ENCODE data around the gene LNPEP.

Gene LNPEP

GRCh38 chr5:97009921-97010320 is 74.0 kb downstream of the LNPEP start:
- no peaks in the 10 kb centered on the region for H3K27me3 ChIP-seq (replicated peaks; ENCODE audit: control insufficient read depth, insufficient read depth, low read length, poor library complexity, severe bottlenecking)
- DNase-seq = no peak
- no peaks in the 10 kb centered on the region for H3K9me3 ChIP-seq (ENCODE audit: control insufficient read depth, low read length)
- H3K4me1 ChIP-seq (ENCODE audit: control insufficient read depth, insufficient read depth, low read length, poor library complexity, severe bottlenecking) = peaks cover 6% of the 10 kb centered on the region
- H3K27ac ChIP-seq (ENCODE audit: insufficient read depth, low read length, poor library complexity, severe bottlenecking) = no peak overlapping the region
- peaks cover 28% of the 10 kb centered on the region for H3K36me3 ChIP-seq (ENCODE audit: control insufficient read depth, insufficient read depth, low read length)
- H3K4me3 ChIP-seq (ENCODE audit: insufficient read depth, low read depth, low read length, poor library complexity, severe bottlenecking) = no peak overlapping the region

DNA sequence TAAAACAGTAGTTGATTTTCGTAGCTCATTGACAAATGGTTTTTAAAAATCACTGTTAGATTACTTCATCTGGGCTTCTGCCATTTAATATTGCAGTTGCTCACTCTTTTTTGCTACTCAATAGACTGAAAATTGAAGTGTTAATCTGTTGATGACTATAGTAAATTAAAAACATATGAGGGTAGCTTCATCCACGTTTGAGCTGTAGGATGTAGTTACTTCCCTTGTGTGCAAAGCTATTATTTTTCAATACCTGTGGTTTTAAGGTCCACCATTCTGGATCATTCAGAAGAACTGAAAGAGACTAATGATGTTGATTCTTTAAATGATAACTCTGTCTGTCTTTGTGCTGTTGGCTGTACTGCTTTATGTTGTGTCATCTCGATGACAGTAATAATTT is 74.7 kb downstream of the LNPEP start:
- Histone ChIP-seq H3K27me3 (replicated peaks; ENCODE audit: control insufficient read depth, insufficient read depth, low read length, poor library complexity, severe bottlenecking) (no peaks in the 10 kb centered on the region), H3K4me3 (ENCODE audit: insufficient read depth, low read depth, low read length, poor library complexity, severe bottlenecking) (no peak overlapping the region), H3K27ac (ENCODE audit: insufficient read depth, low read length, poor library complexity, severe bottlenecking) (no peak overlapping the region), H3K36me3 (ENCODE audit: control insufficient read depth, insufficient read depth, low read length) (peaks cover 35% of the 10 kb centered on the region), H3K4me1 (ENCODE audit: control insufficient read depth, insufficient read depth, low read length, poor library complexity, severe bottlenecking) (peaks cover 6% of the 10 kb centered on the region), H3K9me3 (ENCODE audit: control insufficient read depth, low read length) (no peaks in the 10 kb centered on the region)
- no peak for DNase-seq

GRCh38 chr5:97011567-97011966 is 75.7 kb downstream of the LNPEP start:
- Histone ChIP-seq H3K27ac (ENCODE audit: insufficient read depth, low read length, poor library complexity, severe bottlenecking) (no peak overlapping the region), H3K9me3 (ENCODE audit: control insufficient read depth, low read length) (no peaks in the 10 kb centered on the region), H3K36me3 (ENCODE audit: control insufficient read depth, insufficient read depth, low read length) (peaks cover 39% of the 10 kb centered on the region), H3K27me3 (replicated peaks; ENCODE audit: control insufficient read depth, insufficient read depth, low read length, poor library complexity, severe bottlenecking) (no peaks in the 10 kb centered on the region), H3K4me3 (ENCODE audit: insufficient read depth, low read depth, low read length, poor library complexity, severe bottlenecking) (no peak overlapping the region), H3K4me1 (ENCODE audit: control insufficient read depth, insufficient read depth, low read length, poor library complexity, severe bottlenecking) (peaks cover 6% of the 10 kb centered on the region)
- DNase-seq = no peak

GRCh38 chr5:97019435-97020117 is 83.7 kb downstream of the LNPEP start:
- no peak overlapping the region for H3K27ac ChIP-seq (ENCODE audit: insufficient read depth, low read length, poor library complexity, severe bottlenecking)
- no peaks in the 10 kb centered on the region for H3K9me3 ChIP-seq (ENCODE audit: control insufficient read depth, low read length)
- H3K4me3 ChIP-seq (ENCODE audit: insufficient read depth, low read depth, low read length, poor library complexity, severe bottlenecking) = no peak overlapping the region
- H3K27me3 ChIP-seq (replicated peaks; ENCODE audit: control insufficient read depth, insufficient read depth, low read length, poor library complexity, severe bottlenecking) = no peaks in the 10 kb centered on the region
- H3K4me1 ChIP-seq (ENCODE audit: control insufficient read depth, insufficient read depth, low read length, poor library complexity, severe bottlenecking) = no peaks in the 10 kb centered on the region
- peaks cover 74% of the 10 kb centered on the region for H3K36me3 ChIP-seq (ENCODE audit: control insufficient read depth, insufficient read depth, low read length)
- no peak for DNase-seq

GRCh38 chr5:97021416-97021815 is 85.5 kb downstream of the LNPEP start:
- peaks cover 73% of the 10 kb centered on the region for H3K36me3 ChIP-seq (ENCODE audit: control insufficient read depth, insufficient read depth, low read length)
- no peaks in the 10 kb centered on the region for H3K9me3 ChIP-seq (ENCODE audit: control insufficient read depth, low read length)
- no peak overlapping the region for H3K4me3 ChIP-seq (ENCODE audit: insufficient read depth, low read depth, low read length, poor library complexity, severe bottlenecking)
- no peaks in the 10 kb centered on the region for H3K27me3 ChIP-seq (replicated peaks; ENCODE audit: control insufficient read depth, insufficient read depth, low read length, poor library complexity, severe bottlenecking)
- no peak for DNase-seq
- no peaks in the 10 kb centered on the region for H3K4me1 ChIP-seq (ENCODE audit: control insufficient read depth, insufficient read depth, low read length, poor library complexity, severe bottlenecking)
- H3K27ac ChIP-seq (ENCODE audit: insufficient read depth, low read length, poor library complexity, severe bottlenecking) = no peak overlapping the region

GRCh38 chr5:97022898-97023297 is 87.0 kb downstream of the LNPEP start:
- no peak overlapping the region for H3K27ac ChIP-seq (ENCODE audit: insufficient read depth, low read length, poor library complexity, severe bottlenecking)
- no peaks in the 10 kb centered on the region for H3K4me1 ChIP-seq (ENCODE audit: control insufficient read depth, insufficient read depth, low read length, poor library complexity, severe bottlenecking)
- no peaks in the 10 kb centered on the region for H3K27me3 ChIP-seq (replicated peaks; ENCODE audit: control insufficient read depth, insufficient read depth, low read length, poor library complexity, severe bottlenecking)
- H3K4me3 ChIP-seq (ENCODE audit: insufficient read depth, low read depth, low read length, poor library complexity, severe bottlenecking) = no peak overlapping the region
- no peaks in the 10 kb centered on the region for H3K9me3 ChIP-seq (ENCODE audit: control insufficient read depth, low read length)
- peaks cover 76% of the 10 kb centered on the region for H3K36me3 ChIP-seq (ENCODE audit: control insufficient read depth, insufficient read depth, low read length)
- DNase-seq = no peak

DNA sequence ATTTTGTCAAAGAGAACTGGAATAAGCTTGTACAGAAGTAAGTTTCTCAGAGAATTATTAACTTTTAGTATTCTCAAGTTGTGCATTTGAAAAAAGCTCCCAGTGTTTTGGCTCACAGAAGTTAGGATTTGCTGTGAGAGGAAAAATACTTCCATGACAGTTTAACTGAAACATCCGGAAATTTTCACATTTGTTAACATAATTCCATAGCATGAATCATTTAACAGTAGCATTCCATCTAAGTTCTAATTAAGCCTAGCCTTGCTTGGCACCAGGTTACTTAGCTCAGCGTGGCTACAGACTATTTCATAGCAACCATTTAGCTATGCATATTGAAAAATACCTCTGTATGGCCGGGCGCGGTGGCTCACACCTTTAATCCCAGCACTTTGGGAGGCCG is 90.8 kb downstream of the LNPEP start:
- H3K9me3 ChIP-seq (ENCODE audit: control insufficient read depth, low read length) = no peaks in the 10 kb centered on the region
- no peaks in the 10 kb centered on the region for H3K27me3 ChIP-seq (replicated peaks; ENCODE audit: control insufficient read depth, insufficient read depth, low read length, poor library complexity, severe bottlenecking)
- H3K36me3 ChIP-seq (ENCODE audit: control insufficient read depth, insufficient read depth, low read length) = peaks cover 85% of the 10 kb centered on the region
- no peak for DNase-seq
- H3K27ac ChIP-seq (ENCODE audit: insufficient read depth, low read length, poor library complexity, severe bottlenecking) = no peak overlapping the region
- no peak overlapping the region for H3K4me3 ChIP-seq (ENCODE audit: insufficient read depth, low read depth, low read length, poor library complexity, severe bottlenecking)
- no peaks in the 10 kb centered on the region for H3K4me1 ChIP-seq (ENCODE audit: control insufficient read depth, insufficient read depth, low read length, poor library complexity, severe bottlenecking)

DNA sequence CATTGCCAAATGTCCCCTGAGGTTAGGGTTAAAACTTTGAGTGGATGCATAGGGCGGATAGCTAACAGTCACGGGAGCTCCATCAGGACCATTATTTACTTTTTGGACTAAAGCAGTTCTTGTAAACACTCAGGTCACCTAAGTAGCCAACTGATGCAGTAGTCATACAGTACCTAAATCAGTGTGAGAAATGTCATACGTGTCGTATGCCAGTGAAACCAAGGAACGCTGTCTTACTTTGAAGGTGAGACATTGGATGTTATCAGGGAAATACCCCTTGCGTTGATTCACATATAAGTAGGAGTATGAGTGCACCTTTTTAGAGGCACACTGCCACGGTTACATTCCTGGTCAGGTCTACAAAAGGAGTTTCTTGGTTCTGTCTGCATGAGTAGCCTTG is 101.9 kb downstream of the LNPEP start:
- Histone ChIP-seq H3K4me3 (ENCODE audit: insufficient read depth, low read depth, low read length, poor library complexity, severe bottlenecking) (no peak overlapping the region), H3K36me3 (ENCODE audit: control insufficient read depth, insufficient read depth, low read length) (peaks cover 28% of the 10 kb centered on the region), H3K4me1 (ENCODE audit: control insufficient read depth, insufficient read depth, low read length, poor library complexity, severe bottlenecking) (no peaks in the 10 kb centered on the region), H3K27me3 (replicated peaks; ENCODE audit: control insufficient read depth, insufficient read depth, low read length, poor library complexity, severe bottlenecking) (no peaks in the 10 kb centered on the region), H3K9me3 (ENCODE audit: control insufficient read depth, low read length) (no peaks in the 10 kb centered on the region), H3K27ac (ENCODE audit: insufficient read depth, low read length, poor library complexity, severe bottlenecking) (no peak overlapping the region)
- no peak for DNase-seq

DNA sequence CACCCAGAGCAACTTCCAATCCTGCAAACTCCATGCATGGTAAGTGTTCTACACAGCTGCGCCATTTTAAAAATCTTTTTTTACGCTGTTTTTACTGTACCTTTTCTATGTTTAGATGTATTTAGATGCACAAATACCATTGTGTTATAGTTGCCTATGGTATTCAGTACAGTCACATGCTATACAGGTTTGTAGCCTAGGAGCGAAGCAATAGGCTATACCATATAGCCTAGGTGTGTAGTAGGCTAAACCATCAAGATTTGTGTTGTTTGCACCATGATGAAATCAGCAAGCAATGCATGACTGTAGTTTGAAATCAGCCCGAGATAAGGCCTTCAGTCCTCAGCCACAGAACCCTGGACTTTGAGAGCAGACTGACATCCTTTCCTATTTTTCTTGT is 105.4 kb downstream of the LNPEP start:
- no peak overlapping the region for H3K27ac ChIP-seq (ENCODE audit: insufficient read depth, low read length, poor library complexity, severe bottlenecking)
- no peaks in the 10 kb centered on the region for H3K9me3 ChIP-seq (ENCODE audit: control insufficient read depth, low read length)
- DNase-seq = no peak
- no peaks in the 10 kb centered on the region for H3K4me1 ChIP-seq (ENCODE audit: control insufficient read depth, insufficient read depth, low read length, poor library complexity, severe bottlenecking)
- H3K27me3 ChIP-seq (replicated peaks; ENCODE audit: control insufficient read depth, insufficient read depth, low read length, poor library complexity, severe bottlenecking) = no peaks in the 10 kb centered on the region
- H3K36me3 ChIP-seq (ENCODE audit: control insufficient read depth, insufficient read depth, low read length) = peaks cover 8% of the 10 kb centered on the region
- H3K4me3 ChIP-seq (ENCODE audit: insufficient read depth, low read depth, low read length, poor library complexity, severe bottlenecking) = no peak overlapping the region

- Histone ChIP-seq H3K4me1 (ENCODE audit: control insufficient read depth, insufficient read depth, low read length, poor library complexity, severe bottlenecking) (no peaks in the 10 kb centered on the region), H3K27ac (ENCODE audit: insufficient read depth, low read length, poor library complexity, severe bottlenecking) (no peak overlapping the region), H3K36me3 (ENCODE audit: control insufficient read depth, insufficient read depth, low read length) (no peaks in the 10 kb centered on the region), H3K9me3 (ENCODE audit: control insufficient read depth, low read length) (no peaks in the 10 kb centered on the region), H3K4me3 (ENCODE audit: insufficient read depth, low read depth, low read length, poor library complexity, severe bottlenecking) (no peak overlapping the region), H3K27me3 (replicated peaks; ENCODE audit: control insufficient read depth, insufficient read depth, low read length, poor library complexity, severe bottlenecking) (no peaks in the 10 kb centered on the region)
- no peak for DNase-seq
Measured at GRCh38 chr5:97042996-97043395, 107.1 kb downstream of the LNPEP start.
